Lower lobe of right lung (tissue), 2 donors: ENCODE data around the gene S1PR4. TPM values are rescaled to one million over a fixed set of nuclear protein-coding genes. Genes with fewer than 3 reads are reported as not detected.

Experiments
- ATAC-seq, 2 donors: fragments of 200-7000 bp; cut with Tn5 transposase; one replicate each; pipeline ENCODE4 v1.9.1; 2020 to 2022; ENCODE audit warnings: mild to moderate bottlenecking in 2 of 2, moderate library complexity in 2 of 2
- DNase-seq: peaks from one replicate; pipeline ENCODE4 v3.0.0-alpha.2; 2020
- H3K27ac ChIP-seq: fragments of 200-600 bp; one replicate; pipeline ENCODE4 v1.8.0; 2022
- H3K27me3 ChIP-seq: fragments of 200-600 bp; one replicate; pipeline ENCODE4 v1.8.0; 2022; ENCODE audit warnings: low read depth
- H3K36me3 ChIP-seq: fragments of 200-600 bp; one replicate; pipeline ENCODE4 v1.8.0; 2022; ENCODE audit warnings: mild to moderate bottlenecking
- H3K4me1 ChIP-seq: fragments of 200-600 bp; one replicate; pipeline ENCODE4 v1.8.0; 2022
- H3K4me3 ChIP-seq: fragments of 200-600 bp; one replicate; pipeline ENCODE4 v1.8.0; 2022; ENCODE audit warnings: mild to moderate bottlenecking
- H3K9me3 ChIP-seq: fragments of 200-600 bp; one replicate; pipeline ENCODE4 v1.8.0; 2022
- intact Hi-C: fragments of 100-400 bp; cut with DNase I; formaldehyde crosslinking; loops from one replicate; pipeline ENCODE4 v1.11.0; 2022
- total RNA-seq: library from RNA; stranded (reverse); fragmentation: NEBNext Ultra II Directional; extraction: Animal tissue kit (Norgen Biotek cat#: 25700); gene quantifications from one replicate; pipeline ENCODE4 v1.2.1, GENCODE V29; 2021
- TF ChIP-seq, protein P1 (sequence below): fragments of 200-600 bp; IDR thresholded peaks from one replicate; pipeline ENCODE4 v1.8.0; 2022; ENCODE audit warnings: antibody characterized with exemption, mild to moderate bottlenecking
- donor health status: DM: no; HTN: yes; CAD: no; lungs with severe emphysema.

Gene S1PR4
- total RNA-seq, 1 donor from 2014 or later: 35.7 TPM

DNA sequence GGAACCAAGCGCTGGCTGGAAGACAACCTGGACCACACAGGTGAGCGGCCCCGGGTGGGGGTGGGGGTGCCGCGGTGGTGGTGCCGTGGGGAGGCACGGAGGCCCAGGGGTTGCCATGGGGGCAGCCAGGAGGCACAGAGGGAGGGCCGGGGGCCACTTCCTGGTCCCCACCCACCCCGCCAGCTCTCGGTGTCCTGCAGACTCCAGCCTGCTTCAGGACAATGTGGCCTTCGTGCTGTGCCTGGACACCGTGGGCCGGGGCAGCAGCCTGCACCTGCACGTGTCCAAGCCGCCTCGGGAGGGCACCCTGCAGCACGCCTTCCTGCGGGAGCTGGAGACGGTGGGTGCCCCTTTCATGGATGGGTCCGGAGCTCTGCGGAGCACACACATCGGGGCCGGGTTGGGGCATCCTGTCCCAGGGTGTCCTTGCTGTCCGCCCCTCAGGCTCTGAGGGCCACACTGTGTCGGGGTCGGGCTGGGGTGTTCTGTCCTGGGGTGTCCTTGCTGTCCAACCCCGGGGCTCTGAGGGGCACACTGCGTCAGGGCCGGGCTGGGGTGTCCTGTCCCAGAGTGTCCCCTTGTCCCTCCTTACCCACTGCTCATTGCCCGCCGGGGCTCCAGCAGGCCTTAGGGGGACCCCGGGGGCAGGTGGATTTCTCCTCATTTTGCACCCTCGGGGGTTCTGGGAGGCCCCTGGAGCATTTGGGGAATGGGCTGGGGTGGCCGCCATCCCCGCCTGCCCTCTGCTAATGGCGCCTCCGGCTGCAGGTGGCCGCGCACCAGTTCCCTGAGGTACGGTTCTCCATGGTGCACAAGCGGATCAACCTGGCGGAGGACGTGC, 25.5 kb downstream of the S1PR4 start:
- Histone ChIP-seq H3K27me3 (no peaks in the 10 kb centered on the region), H3K4me1 (no peaks in the 10 kb centered on the region), H3K27ac (no peak overlapping the region), H3K9me3 (no peaks in the 10 kb centered on the region), H3K4me3 (no peak overlapping the region), H3K36me3 (peaks cover 78% of the 10 kb centered on the region)
- no peak for DNase-seq
- intact Hi-C loops: no loop called here
- no peak for ATAC-seq
- TF ChIP-seq, protein P1, sequence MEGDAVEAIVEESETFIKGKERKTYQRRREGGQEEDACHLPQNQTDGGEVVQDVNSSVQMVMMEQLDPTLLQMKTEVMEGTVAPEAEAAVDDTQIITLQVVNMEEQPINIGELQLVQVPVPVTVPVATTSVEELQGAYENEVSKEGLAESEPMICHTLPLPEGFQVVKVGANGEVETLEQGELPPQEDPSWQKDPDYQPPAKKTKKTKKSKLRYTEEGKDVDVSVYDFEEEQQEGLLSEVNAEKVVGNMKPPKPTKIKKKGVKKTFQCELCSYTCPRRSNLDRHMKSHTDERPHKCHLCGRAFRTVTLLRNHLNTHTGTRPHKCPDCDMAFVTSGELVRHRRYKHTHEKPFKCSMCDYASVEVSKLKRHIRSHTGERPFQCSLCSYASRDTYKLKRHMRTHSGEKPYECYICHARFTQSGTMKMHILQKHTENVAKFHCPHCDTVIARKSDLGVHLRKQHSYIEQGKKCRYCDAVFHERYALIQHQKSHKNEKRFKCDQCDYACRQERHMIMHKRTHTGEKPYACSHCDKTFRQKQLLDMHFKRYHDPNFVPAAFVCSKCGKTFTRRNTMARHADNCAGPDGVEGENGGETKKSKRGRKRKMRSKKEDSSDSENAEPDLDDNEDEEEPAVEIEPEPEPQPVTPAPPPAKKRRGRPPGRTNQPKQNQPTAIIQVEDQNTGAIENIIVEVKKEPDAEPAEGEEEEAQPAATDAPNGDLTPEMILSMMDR: no peak

DNA sequence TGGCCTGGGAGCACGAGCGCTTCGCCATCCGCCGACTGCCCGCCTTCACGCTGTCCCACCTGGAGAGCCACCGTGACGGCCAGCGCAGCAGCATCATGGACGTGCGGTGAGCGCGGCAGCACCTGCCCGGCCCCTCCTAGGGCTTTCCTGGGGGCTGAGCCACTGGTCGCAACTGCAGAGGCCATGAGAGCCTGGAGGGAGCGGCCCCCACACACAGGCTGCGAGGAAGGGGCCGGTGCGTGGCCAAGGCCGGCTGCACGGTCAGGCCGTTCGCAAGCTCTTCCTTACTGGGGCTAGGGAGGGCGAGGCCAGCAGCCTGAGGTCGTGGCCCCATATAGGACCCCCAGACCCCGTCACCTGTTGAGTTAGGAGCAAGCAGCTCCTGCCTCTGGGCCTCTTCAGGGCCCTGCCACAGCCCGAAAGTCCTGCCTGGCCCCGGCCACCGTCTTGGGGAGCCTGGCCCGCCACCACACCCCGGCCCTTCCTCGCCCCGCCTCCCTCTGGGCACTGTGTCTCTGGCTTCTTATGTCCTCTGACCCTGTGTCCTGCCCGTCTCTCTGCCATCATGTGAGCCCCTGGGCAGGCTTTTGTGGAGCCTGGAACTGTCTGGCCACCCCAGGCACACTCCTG, 26.2 kb downstream of the S1PR4 start:
- no peak overlapping the region for H3K27ac ChIP-seq
- intact Hi-C loops: no loop called here
- no peaks in the 10 kb centered on the region for H3K4me1 ChIP-seq
- no peaks in the 10 kb centered on the region for H3K27me3 ChIP-seq
- no peak overlapping the region for H3K4me3 ChIP-seq
- TF ChIP-seq, protein P1: no peak
- ATAC-seq (no peak), DNase-seq (no peak)
- peaks cover 74% of the 10 kb centered on the region for H3K36me3 ChIP-seq
- no peaks in the 10 kb centered on the region for H3K9me3 ChIP-seq

DNA sequence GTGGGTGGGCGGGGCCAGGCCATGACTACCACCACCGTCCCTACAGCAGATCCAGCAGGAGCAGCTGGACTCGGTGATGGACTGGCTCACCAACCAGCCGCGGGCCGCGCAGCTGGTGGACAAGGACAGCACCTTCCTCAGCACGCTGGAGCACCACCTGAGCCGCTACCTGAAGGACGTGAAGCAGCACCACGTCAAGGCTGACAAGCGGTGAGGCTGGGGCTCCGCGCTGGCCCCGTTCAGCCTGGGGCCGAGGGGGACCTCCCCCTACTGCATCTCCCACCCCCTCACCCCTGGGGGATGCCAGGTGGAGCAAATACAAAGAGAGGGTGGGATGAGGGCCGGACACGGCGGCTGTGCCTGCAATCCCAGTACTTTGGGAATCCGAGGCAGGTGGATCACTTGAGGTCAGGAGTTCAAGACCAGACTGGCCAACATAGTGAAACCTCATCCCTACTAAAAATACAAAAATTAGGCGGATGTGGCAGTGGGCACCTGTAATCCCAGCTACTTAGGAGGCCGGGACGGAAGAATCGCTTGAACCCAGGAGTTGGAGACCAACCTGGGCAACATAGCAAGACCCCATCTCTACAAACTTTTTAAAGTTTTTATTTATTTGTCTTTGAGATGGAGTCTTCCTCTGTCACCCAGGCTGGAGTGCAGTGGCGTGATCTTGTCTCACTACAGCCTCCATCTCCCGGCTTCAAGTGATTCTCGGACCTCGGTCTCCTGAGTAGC, 27.8 kb downstream of the S1PR4 start:
- Histone ChIP-seq H3K27me3 (no peaks in the 10 kb centered on the region), H3K36me3 (peaks cover 62% of the 10 kb centered on the region), H3K4me1 (no peaks in the 10 kb centered on the region), H3K9me3 (no peaks in the 10 kb centered on the region), H3K27ac (no peak overlapping the region), H3K4me3 (no peak overlapping the region)
- DNase-seq (no peak), ATAC-seq (no peak)
- intact Hi-C loops: no loop called here
- TF ChIP-seq, protein P1: no peak

DNA sequence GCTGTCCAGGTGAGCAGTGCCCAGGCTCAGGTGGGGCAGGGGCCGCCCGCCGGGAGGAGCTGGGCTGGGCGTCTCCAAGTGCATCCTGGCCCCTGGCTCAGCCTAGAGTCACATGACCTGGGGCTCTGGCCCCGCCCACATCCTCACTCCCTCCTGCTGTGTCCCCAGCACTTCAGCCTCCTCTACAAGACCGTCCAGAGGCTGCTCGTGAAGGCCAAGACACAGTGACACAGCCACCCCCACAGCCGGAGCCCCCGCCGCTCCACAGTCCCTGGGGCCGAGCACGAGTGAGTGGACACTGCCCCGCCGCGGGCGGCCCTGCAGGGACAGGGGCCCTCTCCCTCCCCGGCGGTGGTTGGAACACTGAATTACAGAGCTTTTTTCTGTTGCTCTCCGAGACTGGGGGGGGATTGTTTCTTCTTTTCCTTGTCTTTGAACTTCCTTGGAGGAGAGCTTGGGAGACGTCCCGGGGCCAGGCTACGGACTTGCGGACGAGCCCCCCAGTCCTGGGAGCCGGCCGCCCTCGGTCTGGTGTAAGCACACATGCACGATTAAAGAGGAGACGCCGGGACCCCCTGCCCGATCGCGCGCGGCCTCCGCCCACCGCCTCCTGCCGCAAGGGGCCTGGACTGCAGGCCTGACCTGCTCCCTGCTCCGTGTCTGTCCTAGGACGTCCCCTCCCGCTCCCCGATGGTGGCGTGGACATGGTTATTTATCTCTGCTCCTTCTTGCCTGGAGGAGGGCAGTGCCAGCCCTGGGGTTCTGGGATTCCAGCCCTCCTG, 29.1 kb downstream of the S1PR4 start:
- intact Hi-C loops: no loop called here
- Histone ChIP-seq H3K9me3 (no peaks in the 10 kb centered on the region), H3K4me1 (no peaks in the 10 kb centered on the region), H3K36me3 (peaks cover 51% of the 10 kb centered on the region), H3K4me3 (no peak overlapping the region), H3K27ac (no peak overlapping the region), H3K27me3 (no peaks in the 10 kb centered on the region)
- TF ChIP-seq, protein P1: no peak
- ATAC-seq (peak in 1 of 2 donors; percentile 2), DNase-seq (no peak)
